Hematopoietic multipotent progenitor cell (in vitro differentiated cells): ENCODE results near the gene ADORA3. TPM values are rescaled to one million over a fixed set of nuclear protein-coding genes. Genes with fewer than 3 reads are reported as not detected.
A peak's percentile ranks its signal among the peaks of the same experiment; 100 is the strongest.
"Not testable (repeated sequence)": the region's sequence is repeated elsewhere in the genome, so short reads cannot be mapped to it uniquely, and the experiment has no call there.

Experiments used
- DNase-seq, 3 donors: peaks; one replicate each; pipeline ENCODE4 v3.0.0-alpha.2; 2011 to 2015; ENCODE audit warnings: low read depth in 2 of 3, low spot score in 2 of 3
- total RNA-seq: library from RNA; depleted of rRNA; stranded (reverse); fragments of >200 nt; gene quantifications from one replicate; pipeline ENCODE4 v1.2.3, GENCODE V29; 2012

Gene ADORA3
- 0.54 TPM for total RNA-seq

DNA sequence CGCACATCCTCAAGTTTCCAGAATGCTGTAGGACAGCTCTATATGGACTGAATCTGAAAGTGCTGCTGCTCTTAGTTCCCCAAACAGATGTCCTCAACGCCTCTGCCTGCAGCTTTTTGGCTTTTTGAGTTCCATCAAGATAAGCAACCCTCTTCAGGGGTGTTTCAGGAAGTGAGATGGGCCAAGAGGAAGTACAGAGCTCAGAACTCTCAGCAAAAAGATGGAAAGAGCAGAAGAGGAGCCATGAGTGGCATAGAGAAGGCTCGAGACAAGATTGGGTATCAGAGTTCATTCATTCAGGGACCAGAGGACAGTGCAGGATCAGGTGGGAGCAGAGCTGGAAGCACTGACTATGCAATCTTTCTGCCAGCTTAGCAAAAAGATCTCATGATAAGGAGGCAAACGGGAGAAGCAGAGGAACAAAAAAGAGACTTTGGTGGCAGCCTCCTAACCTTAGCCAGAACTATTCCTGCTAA lies at the start of gene ADORA3, which contains the start of gene TMIGD3:
Gene ADORA3, minus strand, starts transcription at position 49 of the 476 bp plus-strand sequence. CDS start 279 bp downstream, outside the sequence.
Gene TMIGD3, minus strand, starts transcription at position 49 of the 476 bp plus-strand sequence. CDS start 279 bp downstream, outside the sequence.
- DNase-seq, result peak in 2 of 3 donors; percentile 55 to 85

GRCh38 chr1:111553196-111553595 lies 49.8 kb upstream of the ADORA3 start:
- no peak for DNase-seq

GRCh38 chr1:111552587-111552986 lies 49.2 kb upstream of the ADORA3 start:
- DNase-seq, result no peak

GRCh38 chr1:111551623-111552411 lies 48.4 kb upstream of the ADORA3 start:
- DNase-seq, result no peak

DNA sequence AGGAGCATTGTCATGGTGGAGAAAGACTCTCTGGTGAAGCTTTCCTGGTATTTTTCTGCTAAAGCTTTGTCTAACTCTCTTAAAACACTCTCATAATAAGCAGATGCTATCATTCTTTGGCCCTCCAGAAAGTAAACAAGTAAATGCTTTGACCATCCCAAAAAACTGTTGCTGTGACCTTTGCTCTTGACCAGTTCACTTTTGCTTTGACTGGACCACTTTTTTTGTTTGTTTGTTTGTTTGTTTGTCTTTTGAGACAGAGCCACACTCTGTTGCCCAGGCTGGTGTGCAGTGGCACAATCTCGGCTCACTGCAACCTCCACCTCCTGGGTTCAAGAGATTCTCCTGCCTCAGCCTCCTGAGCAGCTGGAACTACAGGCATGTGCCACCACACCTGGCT lies 44.4 kb upstream of the ADORA3 start:
- not testable (repeated sequence) for DNase-seq

GRCh38 chr1:111542187-111542586 lies 38.8 kb upstream of the ADORA3 start:
- no peak for DNase-seq

DNA sequence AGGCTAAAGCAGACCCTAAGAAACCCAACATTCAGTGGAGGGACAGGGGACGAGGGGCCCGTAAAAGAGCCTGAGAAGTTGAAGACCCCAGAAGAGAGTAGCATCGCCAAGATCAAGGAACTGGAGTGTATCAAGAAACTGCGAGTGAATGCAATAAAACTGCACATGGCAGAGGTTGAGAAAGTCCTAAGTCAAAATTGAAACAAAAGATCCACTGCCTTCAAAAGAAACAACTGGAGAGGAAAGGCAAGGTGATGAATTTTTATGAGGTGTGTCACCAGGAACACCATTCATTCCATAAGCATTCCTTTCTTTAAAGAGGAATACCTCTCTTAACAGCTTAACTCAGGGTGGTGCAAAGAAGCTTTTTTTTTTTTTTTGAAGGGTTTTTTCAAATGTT lies 38.3 kb upstream of the ADORA3 start:
- no peak for DNase-seq

DNA sequence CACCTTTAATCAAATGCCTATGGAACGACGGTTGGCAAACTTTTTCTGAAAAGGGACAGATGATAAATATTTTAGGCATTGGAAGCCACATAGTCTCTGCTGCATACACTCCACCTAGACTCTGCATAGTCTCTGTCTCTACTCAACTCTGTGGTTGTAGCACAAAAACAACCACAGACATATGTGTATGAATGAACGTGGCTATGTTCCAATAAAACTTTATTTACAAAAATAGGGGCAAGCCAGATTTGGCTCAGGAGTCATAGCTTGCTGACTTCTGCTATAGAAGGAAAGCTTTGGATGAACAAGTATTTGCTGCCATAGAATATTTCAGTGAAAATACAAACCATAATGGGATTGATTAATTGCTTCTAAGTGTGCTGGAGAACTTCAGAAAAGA lies 37.5 kb upstream of the ADORA3 start:
- no peak for DNase-seq

DNA sequence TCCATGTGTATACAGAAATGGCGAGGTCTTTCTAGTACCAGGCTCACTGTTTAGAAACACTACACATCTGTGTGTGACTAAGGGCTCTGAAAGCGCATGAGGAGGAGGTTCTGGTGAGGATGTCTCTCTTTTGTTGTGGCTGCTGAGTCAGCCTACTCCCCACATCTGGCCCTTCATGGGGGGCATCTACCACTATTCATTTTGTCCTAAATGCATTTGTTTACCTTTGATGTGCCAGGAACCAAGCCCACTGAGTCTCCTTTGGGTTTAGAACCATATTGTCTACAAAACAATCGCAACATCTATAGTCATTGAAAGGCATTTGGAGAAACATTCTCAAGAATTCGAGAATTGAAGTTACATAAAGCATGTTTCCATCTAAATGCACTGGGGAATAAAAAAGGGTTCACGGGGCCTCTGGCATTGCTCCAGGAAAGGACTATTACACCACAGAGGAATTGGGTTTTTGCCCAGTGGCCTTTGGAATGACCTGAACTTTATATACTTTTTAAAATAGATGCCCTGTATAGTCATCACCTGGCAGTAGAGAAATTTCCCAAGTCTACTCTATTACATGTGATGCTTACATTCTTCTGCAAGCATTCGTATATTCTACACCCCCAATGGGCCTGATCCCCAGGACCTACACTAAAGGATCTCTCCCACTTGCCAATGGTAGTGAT lies 35.1 kb upstream of the ADORA3 start:
- no peak for DNase-seq

DNA sequence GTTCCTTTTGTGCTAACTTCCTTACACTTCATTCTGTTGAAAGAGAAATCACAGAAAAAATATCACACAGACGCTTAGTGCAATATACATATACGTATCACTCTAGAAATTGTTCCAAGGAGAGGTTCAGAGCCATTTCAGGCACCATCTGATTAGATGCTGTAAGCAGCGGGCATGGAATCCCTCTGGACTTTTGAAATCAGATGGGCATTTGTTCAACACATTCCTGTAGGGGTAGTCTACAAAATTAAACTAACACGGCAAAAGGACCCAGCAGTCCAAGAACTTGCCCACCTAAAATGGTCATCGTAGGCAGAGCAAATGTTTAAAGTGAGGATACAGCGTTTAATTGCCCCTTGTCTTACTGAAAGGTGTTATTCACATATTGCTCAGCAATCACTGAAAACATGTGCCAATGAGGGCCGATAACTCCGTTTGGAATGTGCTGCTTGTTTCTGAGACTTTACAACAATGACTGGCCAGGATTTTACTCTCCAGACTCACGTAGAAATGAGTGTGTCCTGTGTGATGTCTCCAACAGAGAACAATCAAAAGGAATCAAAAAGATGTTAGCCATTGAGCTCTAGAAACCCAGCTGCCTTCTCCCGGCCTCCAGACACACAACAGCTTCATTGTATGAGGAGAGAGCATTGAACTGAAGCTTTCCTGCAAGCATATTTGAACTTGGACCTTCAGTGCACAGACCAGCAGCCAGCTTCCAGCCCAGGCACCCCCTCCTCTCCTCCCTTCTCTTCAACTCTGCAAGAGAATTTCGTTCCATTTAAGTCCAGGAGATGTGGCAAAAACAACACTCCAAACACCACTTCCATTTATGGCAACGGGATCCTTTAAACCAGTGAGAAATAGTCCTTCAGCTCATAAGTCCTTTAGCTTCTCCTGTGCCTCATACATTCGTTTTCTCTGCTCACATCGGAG lies 32.1 kb upstream of the ADORA3 start:
- DNase-seq, result no peak

GRCh38 chr1:111520053-111520452 lies 16.6 kb upstream of the ADORA3 start:
- no peak for DNase-seq

DNA sequence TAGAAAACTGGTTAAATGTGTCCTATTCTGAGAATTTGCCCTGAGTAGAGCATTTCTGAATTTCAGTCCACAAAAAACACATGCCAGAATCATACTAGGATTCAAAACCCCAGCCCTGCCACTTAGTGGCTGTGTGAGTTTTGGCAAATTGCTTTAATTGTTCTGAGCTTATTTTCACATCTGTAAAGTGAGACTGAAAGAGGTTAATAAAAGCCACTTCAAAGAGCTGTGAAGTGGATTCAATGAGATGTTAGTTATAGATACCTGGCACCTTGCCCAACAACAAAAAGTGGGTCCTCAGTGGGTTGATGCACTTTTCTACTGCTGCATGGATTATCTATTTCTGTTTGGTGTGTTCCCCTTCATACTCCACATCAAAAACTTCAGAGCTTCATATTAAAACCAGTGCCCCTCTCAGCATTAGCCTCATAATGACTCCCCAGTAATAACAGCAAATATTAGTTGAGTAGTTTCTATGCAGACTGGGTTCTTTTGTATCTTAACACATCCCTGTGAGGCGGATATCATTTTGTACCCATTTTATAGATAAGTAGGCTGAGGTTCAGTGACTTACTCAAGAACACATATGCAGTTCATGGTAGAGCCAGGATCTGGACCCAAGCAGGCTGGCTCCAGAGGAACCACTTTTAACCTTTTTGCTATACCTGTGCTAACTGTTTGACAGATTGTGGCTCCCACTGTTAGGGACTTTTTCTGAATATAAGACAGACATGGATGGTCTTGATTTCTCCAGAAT lies 14.2 kb upstream of the ADORA3 start:
- DNase-seq, result no peak

GRCh38 chr1:111516005-111516535 lies 12.6 kb upstream of the ADORA3 start:
- DNase-seq, result peak in 2 of 3 donors; percentile 96 to 99

DNA sequence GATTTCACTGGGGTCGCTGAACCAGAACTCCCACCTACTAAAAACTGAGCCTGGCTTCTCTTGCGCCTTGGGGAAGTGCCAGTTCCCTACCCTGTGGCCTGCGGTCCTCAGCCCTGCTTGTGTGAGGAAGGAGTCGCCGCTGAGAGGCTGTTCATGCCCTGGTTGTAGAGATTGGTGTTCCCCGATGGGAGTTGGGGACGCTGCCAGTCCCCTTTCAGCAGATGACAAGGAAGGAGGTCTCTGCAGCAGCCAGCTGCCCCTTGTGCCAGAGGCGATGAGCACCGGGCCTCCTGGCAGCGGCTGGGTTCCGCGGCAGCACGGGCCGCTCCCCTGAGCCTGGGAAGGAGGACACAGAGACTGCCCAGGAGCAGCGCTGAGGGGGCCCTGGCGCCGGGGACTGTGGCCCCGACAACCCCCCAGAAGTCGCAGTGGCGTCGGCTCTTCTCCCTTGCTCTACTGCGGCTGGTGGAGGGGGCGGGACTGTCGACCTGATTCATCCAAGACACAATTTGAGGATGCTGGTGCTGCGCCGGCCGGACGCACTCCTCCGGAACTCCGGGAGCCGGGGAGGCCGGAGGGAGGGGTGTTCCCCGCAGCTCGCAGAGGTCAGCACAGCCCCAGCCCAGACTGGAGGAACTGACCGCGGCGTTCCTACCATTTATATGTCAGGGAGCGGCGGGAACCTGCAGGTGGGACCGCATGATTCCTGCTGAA lies 12.0 kb upstream of the ADORA3 start:
- DNase-seq, result peak in 2 of 3 donors; percentile 46 to 64

- peak in 2 of 3 donors; percentile 66 to 90 for DNase-seq
Measured at GRCh38 chr1:111513410-111514020, 10.1 kb upstream of the ADORA3 start.

- no peak for DNase-seq
Measured at GRCh38 chr1:111512931-111513330, 9.5 kb upstream of the ADORA3 start.

- DNase-seq, result no peak
Measured at GRCh38 chr1:111512132-111512889, 8.9 kb upstream of the ADORA3 start.

DNA sequence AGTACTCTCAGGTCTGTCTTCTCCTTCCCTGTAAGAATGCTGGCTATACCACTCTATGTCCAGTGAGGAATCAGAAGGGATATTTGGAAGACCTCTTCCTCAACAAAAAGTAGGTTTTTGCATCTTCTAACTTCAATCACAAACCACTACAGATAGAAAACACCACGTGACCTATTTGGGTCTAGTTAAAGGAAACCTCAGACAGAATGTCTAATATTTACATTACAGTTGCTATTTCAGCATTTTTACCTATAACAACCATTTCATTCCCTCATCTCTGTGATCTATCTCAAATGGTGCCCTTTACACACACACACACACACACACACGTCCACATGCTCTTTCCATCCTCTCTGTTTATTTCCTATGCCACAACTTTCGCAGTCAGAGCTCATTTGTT lies 7.9 kb upstream of the ADORA3 start:
- DNase-seq, result no peak
